Measurements from ENCODE around the gene SLC8A1.

SLC8A1 gene

DNA sequence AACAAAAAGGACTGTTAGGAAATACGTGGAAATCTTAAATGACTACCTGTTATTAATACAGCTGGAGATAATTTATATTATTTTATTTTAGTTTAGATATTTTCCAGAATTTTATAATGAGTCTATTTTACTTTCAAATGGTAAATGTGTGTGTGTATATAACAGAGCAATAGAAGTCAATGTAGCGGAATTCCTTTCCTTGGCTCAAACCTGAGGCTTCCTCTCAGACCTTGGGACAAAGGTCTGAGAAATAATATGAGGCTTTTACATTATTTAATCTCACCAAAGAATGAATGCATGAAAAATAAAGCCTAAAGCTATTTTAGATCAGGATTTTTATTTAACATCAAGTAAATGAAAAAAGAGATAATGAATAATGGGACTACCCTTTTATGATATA, 65.7 kb downstream of the SLC8A1 start:
- DNase-seq (ENCODE audit: low read depth) = no peak

DNA sequence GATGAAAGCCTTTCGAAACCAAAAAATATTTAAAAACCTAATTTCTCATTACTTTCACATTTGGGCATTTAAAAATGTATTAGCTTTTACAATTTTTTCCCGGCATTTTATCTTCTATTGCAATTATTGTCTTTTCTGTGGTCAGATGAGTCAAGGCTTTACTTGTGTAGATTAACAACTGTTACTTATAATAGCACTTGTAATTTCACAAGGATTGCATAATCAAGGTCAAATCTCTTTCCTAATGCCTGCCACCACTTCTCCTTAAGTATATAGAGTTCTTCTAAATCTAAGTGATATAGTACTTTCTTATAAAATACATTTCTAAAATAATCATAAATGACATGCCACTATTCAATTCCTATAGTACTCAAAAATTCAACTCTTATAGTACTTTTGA, 67.2 kb downstream of the SLC8A1 start:
- DNase-seq (ENCODE audit: low read depth) = no peak

DNA sequence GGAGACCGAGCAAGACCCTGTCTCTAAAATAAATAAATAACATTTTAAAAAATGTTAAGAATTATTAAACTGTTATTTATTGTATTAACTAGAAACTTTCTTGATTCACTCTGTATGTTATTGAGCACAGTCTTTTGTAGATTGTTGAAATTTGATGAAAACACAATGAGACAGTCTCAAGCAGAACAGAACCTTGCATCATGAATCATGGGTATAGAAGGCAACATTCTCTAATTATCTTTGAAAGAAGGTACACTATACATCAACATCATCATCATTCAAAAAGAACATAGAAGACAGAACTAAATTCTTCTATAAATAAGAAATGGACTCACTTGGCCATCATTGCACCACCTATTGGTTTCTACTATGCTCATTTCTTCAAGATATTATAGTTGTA, 67.7 kb downstream of the SLC8A1 start:
- DNase-seq (ENCODE audit: low read depth) = no peak

GRCh38 chr2:40380721-40381120, 71.2 kb downstream of the SLC8A1 start:
- DNase-seq (ENCODE audit: low read depth) = no peak

GRCh38 chr2:40380041-40380440, 71.8 kb downstream of the SLC8A1 start:
- no peak for DNase-seq (ENCODE audit: low read depth)

DNA sequence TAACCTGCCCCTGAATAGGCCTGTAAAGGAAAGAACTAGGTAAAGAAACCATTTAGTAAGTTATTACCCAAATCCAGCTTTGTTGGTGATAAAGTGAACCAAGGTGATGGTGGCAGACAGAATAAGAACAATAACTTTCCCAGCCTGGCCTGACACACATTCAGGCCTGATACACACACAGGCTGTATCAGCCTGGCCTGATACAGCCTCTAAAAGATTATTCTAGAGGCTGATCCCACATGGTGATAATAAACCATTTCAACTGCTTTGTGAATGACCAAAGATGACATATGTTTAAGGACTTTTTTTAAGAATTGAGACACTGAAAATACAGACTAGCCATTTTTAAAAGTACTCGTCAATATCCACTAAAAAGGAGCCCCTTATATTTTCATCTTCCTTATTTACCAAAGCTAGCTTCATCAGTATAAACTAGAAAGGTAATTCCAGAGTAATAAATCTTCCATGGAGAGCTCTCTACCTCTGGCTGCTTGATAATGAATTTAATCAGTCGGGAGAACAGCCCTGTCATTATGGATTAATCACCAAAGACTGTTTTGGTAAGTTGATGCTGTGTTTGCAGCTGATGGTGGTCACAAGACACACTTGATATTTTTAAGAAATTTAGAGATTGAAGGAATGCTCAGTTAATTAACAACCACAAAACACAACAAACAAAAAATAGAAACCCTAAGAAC, 77.2 kb downstream of the SLC8A1 start:
- DNase-seq (ENCODE audit: low read depth) = no peak

GRCh38 chr2:40373111-40373510, 78.8 kb downstream of the SLC8A1 start:
- DNase-seq (ENCODE audit: low read depth) = no peak

GRCh38 chr2:40372283-40372985, 79.5 kb downstream of the SLC8A1 start:
- no peak for DNase-seq (ENCODE audit: low read depth)

- no peak for DNase-seq (ENCODE audit: low read depth)
Measured at GRCh38 chr2:40371525-40372282, 80.2 kb downstream of the SLC8A1 start.

DNA sequence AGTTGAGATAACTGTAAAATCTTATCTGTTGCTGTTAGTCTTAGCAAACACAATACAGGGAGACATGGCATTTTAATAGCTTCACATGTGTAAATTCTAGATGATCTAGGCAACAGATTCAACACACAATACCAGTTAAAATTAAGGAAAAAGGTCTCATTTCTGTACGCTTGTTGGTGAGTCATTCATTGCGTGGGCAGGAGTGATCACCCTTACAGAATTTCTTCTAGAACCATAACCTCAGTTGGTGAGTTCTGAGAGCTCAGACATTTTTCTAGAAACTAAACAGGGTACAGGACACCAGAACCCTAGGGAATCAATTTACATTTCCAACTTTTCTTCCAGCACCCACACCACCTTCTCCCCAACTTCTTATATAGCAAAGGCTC, 81.9 kb downstream of the SLC8A1 start:
- DNase-seq (ENCODE audit: low read depth) = no peak

GRCh38 chr2:40369267-40370006, 82.5 kb downstream of the SLC8A1 start:
- DNase-seq (ENCODE audit: low read depth) = no peak

DNA sequence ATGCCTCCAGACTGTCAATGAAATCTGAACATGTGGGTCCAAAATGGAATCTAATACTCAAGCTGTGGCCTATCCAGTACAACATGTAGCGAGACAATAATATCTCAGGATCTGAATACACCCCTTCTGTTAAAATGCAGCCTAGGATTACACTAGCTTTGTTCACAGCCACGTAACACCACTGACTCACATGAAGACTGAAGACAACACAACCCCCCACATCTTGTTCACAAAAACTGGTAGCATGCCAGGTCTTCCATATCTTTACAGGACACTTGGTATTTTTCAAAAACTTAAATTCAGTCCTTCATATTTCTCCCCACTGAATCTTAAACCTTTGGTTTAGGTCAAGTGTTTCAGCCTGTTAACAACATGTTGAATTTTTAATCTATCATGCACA, 84.2 kb downstream of the SLC8A1 start:
- DNase-seq (ENCODE audit: low read depth) = no peak

GRCh38 chr2:40367032-40367431, 84.9 kb downstream of the SLC8A1 start:
- DNase-seq (ENCODE audit: low read depth) = no peak

DNA sequence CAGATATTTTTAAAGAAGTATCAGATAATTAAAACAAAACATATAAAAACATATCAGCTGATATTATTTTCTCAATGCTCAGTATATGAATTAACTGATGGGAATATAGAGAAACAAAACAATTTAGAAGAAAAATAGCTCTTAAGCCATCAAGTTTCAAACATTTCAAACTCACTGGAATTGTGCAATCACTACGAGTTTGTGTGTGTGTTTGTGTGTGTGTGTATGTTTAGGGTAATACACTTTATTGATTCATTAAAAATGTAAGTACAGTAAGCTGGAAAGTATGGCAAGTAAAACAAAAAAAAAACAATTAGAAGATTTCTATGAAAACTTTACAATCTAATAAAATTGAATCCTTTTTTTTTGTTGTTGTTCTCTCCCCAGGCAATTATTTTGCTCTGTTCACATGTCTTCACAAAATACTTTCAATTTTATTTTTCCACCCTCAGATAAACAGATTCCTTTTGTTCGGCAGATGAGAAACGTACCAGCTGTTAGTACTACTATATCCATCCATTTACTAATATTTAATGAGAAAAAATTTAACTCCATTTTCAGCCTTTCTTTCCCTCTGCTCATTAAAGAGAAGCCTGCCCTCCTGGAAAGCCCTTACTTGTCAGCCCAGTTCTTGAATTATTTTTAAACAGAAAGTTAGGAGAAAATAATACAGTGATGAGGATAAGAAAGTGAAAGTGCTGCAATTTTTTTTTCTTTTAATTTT, 87.6 kb downstream of the SLC8A1 start:
- no peak for DNase-seq (ENCODE audit: low read depth)

- DNase-seq (ENCODE audit: low read depth) = no peak
Measured at GRCh38 chr2:40363631-40364030, 88.3 kb downstream of the SLC8A1 start.

DNA sequence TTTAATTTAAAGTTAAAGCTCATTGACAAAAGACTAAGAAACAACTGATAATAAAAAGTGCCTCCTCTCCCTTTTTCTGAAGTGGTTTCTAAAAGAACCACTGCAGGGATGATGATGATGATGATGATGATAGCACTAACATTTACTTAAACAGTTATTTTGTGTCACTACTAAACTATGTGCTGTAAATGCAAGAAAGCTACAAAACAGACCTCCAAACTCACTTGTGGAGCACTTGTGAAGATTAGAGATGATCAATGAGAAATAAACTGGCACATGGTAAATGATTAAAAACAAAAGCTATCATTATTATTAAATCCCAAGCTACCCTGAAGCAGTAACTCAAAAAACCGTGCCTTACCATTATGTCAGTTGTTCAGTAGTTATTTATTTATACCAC, 88.7 kb downstream of the SLC8A1 start:
- no peak for DNase-seq (ENCODE audit: low read depth)

GRCh38 chr2:40361478-40361877, 90.4 kb downstream of the SLC8A1 start:
- no peak for DNase-seq (ENCODE audit: low read depth)

DNA sequence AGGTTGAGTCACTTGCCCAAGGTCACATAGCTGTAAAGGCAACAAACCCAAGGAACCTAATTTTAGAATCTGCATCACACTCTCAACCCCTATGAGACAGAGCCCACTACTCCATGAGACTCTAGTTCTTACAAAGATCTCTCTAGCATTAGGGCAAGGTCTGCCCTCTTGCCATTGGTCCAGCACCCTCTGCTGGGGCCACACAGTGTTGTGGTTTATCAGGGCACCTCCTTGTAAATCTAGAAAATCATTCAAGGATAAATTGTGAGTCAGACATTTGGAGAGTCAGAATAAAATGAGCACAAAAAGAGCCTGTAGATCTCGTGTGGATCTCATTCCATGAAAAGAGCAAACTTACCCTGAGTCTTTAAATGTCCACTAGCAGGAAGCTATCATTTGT, 91.2 kb downstream of the SLC8A1 start:
- DNase-seq (ENCODE audit: low read depth) = no peak

- DNase-seq (ENCODE audit: low read depth) = no peak
Measured at GRCh38 chr2:40359811-40360210, 92.1 kb downstream of the SLC8A1 start.

- DNase-seq (ENCODE audit: low read depth) = no peak
Measured at GRCh38 chr2:40358783-40359182, 93.1 kb downstream of the SLC8A1 start.

DNA sequence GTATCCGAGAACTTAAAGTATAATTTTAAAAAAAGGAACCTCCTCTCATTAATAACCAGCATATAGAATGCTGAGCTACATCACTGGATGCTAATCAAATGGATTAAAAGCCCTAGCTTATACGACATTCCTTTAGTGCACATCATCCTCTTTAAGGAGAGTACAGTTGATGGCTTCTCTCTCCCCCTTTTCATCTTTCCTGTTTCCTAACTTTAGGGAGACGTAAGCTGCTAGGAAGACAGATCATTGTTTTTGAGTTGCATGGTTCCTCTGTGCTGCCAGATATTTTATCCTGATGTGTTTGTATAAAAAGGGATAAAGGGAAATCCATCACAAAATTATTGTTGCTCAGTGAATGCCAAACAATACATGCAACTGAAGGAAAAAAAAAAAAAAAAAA, 94.2 kb downstream of the SLC8A1 start:
- no peak for DNase-seq (ENCODE audit: low read depth)

GRCh38 chr2:40355451-40355850, 96.4 kb downstream of the SLC8A1 start:
- DNase-seq (ENCODE audit: low read depth) = no peak
